Liver (tissue), 9 donors: Measurements from ENCODE around the gene ATXN7L1. TPM values are rescaled to one million over a fixed set of nuclear protein-coding genes. Genes with fewer than 3 reads are reported as not detected.

Experiments
- DNase-seq: peaks from one replicate; pipeline ENCODE4 v3.0.0-alpha.2; 2017; ENCODE audit warnings: low spot score
- H3K27ac ChIP-seq, 2 donors: one replicate each; pipeline ENCODE4 v1.7.0; 2013; ENCODE audit warnings: inconsistent platforms in 2 of 2, low read length in 2 of 2, control low read depth in 1 of 2, low read depth in 1 of 2, mild to moderate bottlenecking in 1 of 2
- H3K27me3 ChIP-seq, 4 donors: one replicate each; pipeline versions ENCODE4 v1.6.1 to v1.7.0; 2013; ENCODE audit warnings: low read length in 3 of 4, inconsistent platforms in 1 of 4, mild to moderate bottlenecking in 1 of 4, moderate library complexity in 1 of 4; ENCODE audit not compliant: control insufficient read depth in 4 of 4, insufficient read depth in 4 of 4
- H3K36me3 ChIP-seq, 4 donors: one replicate each; pipeline versions ENCODE4 v1.6.1 to v1.7.0; 2013; ENCODE audit warnings: low read length in 3 of 4, mild to moderate bottlenecking in 3 of 4, low read depth in 1 of 4, moderate library complexity in 1 of 4; ENCODE audit not compliant: control insufficient read depth in 4 of 4, insufficient read depth in 3 of 4
- H3K4me1 ChIP-seq, 4 donors: one replicate each; pipeline versions ENCODE4 v1.6.1 to v1.7.0; 2013; ENCODE audit warnings: low read length in 3 of 4, mild to moderate bottlenecking in 3 of 4, moderate library complexity in 1 of 4; ENCODE audit not compliant: control insufficient read depth in 4 of 4, insufficient read depth in 4 of 4
- H3K4me3 ChIP-seq, 3 donors: one replicate each; pipeline versions ENCODE4 v1.6.1 to v1.7.0; 2013; ENCODE audit warnings: low read length in 3 of 3, control low read depth in 1 of 3, low read depth in 1 of 3, mild to moderate bottlenecking in 1 of 3
- H3K9ac ChIP-seq, 2 donors: one replicate each; pipeline ENCODE4 v1.7.0; 2013; ENCODE audit warnings: low read length in 2 of 2, mild to moderate bottlenecking in 2 of 2, moderate library complexity in 2 of 2, control low read depth in 1 of 2, low read depth in 1 of 2
- H3K9me3 ChIP-seq, 4 donors: one replicate each; pipeline versions ENCODE4 v1.6.1 to v1.7.0; 2013; ENCODE audit warnings: low read length in 3 of 4; ENCODE audit not compliant: control insufficient read depth in 4 of 4
- EGR1 ChIP-seq, 2 donors: IDR thresholded peaks; 2 replicates each; pipeline ENCODE4 v1.6.1; 2016 to 2018; ENCODE audit warnings: antibody characterized with exemption in 2 of 2, low read depth in 2 of 2
- FOXA1 ChIP-seq: IDR thresholded peaks from 2 replicates; pipeline ENCODE4 v1.6.1; 2016; ENCODE audit warnings: antibody characterized with exemption
- FOXA2 ChIP-seq: IDR thresholded peaks from 2 replicates; pipeline ENCODE4 v1.6.1; 2016; ENCODE audit warnings: antibody characterized with exemption
- GABPA ChIP-seq, 2 donors: IDR thresholded peaks in 1 of 2; conservative IDR thresholded peaks in 1 of 2; 2 replicates each; pipeline ENCODE4 v1.6.1; 2016; ENCODE audit warnings: antibody characterized with exemption in 2 of 2, mild to moderate bottlenecking in 1 of 2, moderate library complexity in 1 of 2
- HNF4A ChIP-seq, 2 donors: conservative IDR thresholded peaks; 2 replicates each; pipeline ENCODE4 v1.6.1; 2016; ENCODE audit warnings: antibody characterized with exemption in 2 of 2, mild to moderate bottlenecking in 2 of 2
- HNF4G ChIP-seq: IDR thresholded peaks from 2 replicates; pipeline ENCODE4 v1.6.1; 2016; ENCODE audit warnings: antibody characterized with exemption
- JUND ChIP-seq, 2 donors: IDR thresholded peaks; 2 replicates each; pipeline ENCODE4 v1.6.1; 2016; ENCODE audit warnings: antibody characterized with exemption in 2 of 2
- NR2F2 ChIP-seq: IDR thresholded peaks from 2 replicates; pipeline ENCODE4 v1.6.1; 2016; ENCODE audit warnings: antibody characterized with exemption
- RAD21 ChIP-seq, 2 donors: IDR thresholded peaks; 2 replicates each; pipeline ENCODE4 v1.6.1; 2016; ENCODE audit warnings: antibody characterized with exemption in 2 of 2, mild to moderate bottlenecking in 2 of 2
- RXRA ChIP-seq, 2 donors: IDR thresholded peaks; 2 replicates each; pipeline ENCODE4 v1.6.1; 2017 to 2018; ENCODE audit warnings: antibody characterized with exemption in 2 of 2, mild to moderate bottlenecking in 1 of 2
- SP1 ChIP-seq: IDR thresholded peaks from 2 replicates; pipeline ENCODE4 v1.6.1; 2018; ENCODE audit warnings: antibody characterized with exemption, mild to moderate bottlenecking
- TAF1 ChIP-seq: conservative IDR thresholded peaks from 2 replicates; pipeline ENCODE4 v1.6.1; 2016; ENCODE audit warnings: antibody characterized with exemption, mild to moderate bottlenecking
- YY1 ChIP-seq: IDR thresholded peaks from 2 replicates; pipeline ENCODE4 v1.6.1; 2016; ENCODE audit warnings: antibody characterized with exemption, mild to moderate bottlenecking
- WGBS: extraction: QIAGEN DNeasy Blood & Tissue Kit; methylation state at CpG from one replicate; pipeline ENCODE4 v1.1.7; 2013; 5-methylcytosine and 5-hydroxymethylcytosine counted together
- polyA plus RNA-seq, 2 donors: library from polyadenylated mRNA; stranded (reverse) in 1 of 2; unstranded in 1 of 2; fragments of 200-250 nt in 1 of 2; fragments of >200 nt in 1 of 2; fragmentation: Nextera tagmentation in 1 of 2; extraction: Ambion mirVana in 1 of 2; gene quantifications; one replicate each; pipeline versions ENCODE4 v1.2.1 to v1.2.3, GENCODE V29; 2013 to 2015
- total RNA-seq, 2 donors: library from RNA; depleted of rRNA; stranded (reverse); fragments of >200 nt; gene quantifications; one replicate each; pipeline ENCODE4 v1.2.3, GENCODE V29; 2014
- TF ChIP-seq, protein P1 (sequence below): fragments of 150-350 bp; IDR thresholded peaks from 2 replicates; pipeline ENCODE4 v1.5.1; 2017; ENCODE audit warnings: improper control_type of control experiment, low read depth, low read length; ENCODE audit not compliant: missing input control
- TF ChIP-seq, protein P2 (sequence below): IDR thresholded peaks from 2 replicates; pipeline ENCODE4 v1.6.1; 2016; ENCODE audit warnings: antibody characterized with exemption, mild to moderate bottlenecking
- TF ChIP-seq, protein P3 (sequence below): IDR thresholded peaks from 2 replicates; pipeline ENCODE4 v1.6.1; 2016; ENCODE audit warnings: antibody characterized with exemption
- TF ChIP-seq, protein P4 (sequence below): IDR thresholded peaks from 2 replicates; pipeline ENCODE4 v1.6.1; 2016; ENCODE audit warnings: antibody characterized with exemption
- TF ChIP-seq, protein P5 (sequence below): IDR thresholded peaks from 2 replicates; pipeline ENCODE4 v1.6.1; 2016; ENCODE audit warnings: antibody characterized with exemption
- donor health status: healthy.
- donor health status: healthy.
- donor health status: healthy.
- donor health status: healthy.
- donor health status: healthy.

The ATXN7L1 gene
- total and polyA plus RNA-seq, 4 donors = 2.1 to 7.4 (median 5.3) TPM

DNA sequence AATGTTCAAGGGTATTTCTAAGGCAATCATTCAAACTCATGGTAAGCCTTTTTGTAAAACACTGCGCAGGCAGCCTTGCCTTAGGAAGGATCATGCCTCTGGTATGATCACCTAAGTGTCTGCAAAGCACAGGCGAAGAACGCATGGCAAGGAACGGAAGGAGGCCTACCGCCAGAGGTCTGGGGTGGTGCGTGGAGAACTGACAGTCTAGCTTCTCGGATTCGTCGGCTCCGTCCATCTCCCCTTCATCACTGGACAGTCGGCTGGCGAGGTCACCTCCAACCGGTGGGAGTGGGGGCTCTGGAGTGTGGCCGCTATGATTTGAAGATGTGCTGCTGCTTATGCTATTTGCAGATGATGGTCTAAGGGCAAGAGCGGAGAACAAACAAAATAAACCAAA is 252.5 kb downstream of the ATXN7L1 start:
- Histone ChIP-seq H3K4me1 (no peaks in the 10 kb centered on the region), H3K36me3 (peaks cover 0 to 40% (median 39%) of the 10 kb centered on the region in 4 donors), H3K9me3 (no peaks in the 10 kb centered on the region), H3K4me3 (no peak overlapping the region), H3K27me3 (no peaks in the 10 kb centered on the region), H3K9ac (no peak overlapping the region), H3K27ac (no peak overlapping the region)
- DNase-seq = no peak
- WGBS = 99% methylated on average over 15 of the region's 15 CpGs
- TF ChIP-seq HNF4G (no peak), TAF1 (no peak), YY1 (no peak), FOXA1 (no peak), JUND (IDR thresholded peaks at IDR 0.05) (no peak), RXRA (IDR thresholded peaks at IDR 0.05) (no peak), EGR1 (IDR thresholded peaks at IDR 0.05; ENCODE audit: low read depth in 2 of 2) (no peak), FOXA2 (no peak), GABPA (IDR thresholded peaks at IDR 0.05 in 1 of 2, conservative IDR thresholded peaks at IDR 0.05 in 1 of 2) (no peak), SP1 (no peak), HNF4A (conservative IDR thresholded peaks at IDR 0.05) (no peak), RAD21 (IDR thresholded peaks at IDR 0.05) (no peak), NR2F2 (no peak)
- TF ChIP-seq, protein P1, sequence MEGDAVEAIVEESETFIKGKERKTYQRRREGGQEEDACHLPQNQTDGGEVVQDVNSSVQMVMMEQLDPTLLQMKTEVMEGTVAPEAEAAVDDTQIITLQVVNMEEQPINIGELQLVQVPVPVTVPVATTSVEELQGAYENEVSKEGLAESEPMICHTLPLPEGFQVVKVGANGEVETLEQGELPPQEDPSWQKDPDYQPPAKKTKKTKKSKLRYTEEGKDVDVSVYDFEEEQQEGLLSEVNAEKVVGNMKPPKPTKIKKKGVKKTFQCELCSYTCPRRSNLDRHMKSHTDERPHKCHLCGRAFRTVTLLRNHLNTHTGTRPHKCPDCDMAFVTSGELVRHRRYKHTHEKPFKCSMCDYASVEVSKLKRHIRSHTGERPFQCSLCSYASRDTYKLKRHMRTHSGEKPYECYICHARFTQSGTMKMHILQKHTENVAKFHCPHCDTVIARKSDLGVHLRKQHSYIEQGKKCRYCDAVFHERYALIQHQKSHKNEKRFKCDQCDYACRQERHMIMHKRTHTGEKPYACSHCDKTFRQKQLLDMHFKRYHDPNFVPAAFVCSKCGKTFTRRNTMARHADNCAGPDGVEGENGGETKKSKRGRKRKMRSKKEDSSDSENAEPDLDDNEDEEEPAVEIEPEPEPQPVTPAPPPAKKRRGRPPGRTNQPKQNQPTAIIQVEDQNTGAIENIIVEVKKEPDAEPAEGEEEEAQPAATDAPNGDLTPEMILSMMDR = no peak
- TF ChIP-seq, protein P2, sequence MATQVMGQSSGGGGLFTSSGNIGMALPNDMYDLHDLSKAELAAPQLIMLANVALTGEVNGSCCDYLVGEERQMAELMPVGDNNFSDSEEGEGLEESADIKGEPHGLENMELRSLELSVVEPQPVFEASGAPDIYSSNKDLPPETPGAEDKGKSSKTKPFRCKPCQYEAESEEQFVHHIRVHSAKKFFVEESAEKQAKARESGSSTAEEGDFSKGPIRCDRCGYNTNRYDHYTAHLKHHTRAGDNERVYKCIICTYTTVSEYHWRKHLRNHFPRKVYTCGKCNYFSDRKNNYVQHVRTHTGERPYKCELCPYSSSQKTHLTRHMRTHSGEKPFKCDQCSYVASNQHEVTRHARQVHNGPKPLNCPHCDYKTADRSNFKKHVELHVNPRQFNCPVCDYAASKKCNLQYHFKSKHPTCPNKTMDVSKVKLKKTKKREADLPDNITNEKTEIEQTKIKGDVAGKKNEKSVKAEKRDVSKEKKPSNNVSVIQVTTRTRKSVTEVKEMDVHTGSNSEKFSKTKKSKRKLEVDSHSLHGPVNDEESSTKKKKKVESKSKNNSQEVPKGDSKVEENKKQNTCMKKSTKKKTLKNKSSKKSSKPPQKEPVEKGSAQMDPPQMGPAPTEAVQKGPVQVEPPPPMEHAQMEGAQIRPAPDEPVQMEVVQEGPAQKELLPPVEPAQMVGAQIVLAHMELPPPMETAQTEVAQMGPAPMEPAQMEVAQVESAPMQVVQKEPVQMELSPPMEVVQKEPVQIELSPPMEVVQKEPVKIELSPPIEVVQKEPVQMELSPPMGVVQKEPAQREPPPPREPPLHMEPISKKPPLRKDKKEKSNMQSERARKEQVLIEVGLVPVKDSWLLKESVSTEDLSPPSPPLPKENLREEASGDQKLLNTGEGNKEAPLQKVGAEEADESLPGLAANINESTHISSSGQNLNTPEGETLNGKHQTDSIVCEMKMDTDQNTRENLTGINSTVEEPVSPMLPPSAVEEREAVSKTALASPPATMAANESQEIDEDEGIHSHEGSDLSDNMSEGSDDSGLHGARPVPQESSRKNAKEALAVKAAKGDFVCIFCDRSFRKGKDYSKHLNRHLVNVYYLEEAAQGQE = no peak
- TF ChIP-seq, protein P3, sequence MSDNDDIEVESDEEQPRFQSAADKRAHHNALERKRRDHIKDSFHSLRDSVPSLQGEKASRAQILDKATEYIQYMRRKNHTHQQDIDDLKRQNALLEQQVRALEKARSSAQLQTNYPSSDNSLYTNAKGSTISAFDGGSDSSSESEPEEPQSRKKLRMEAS = no peak
- TF ChIP-seq, protein P4, sequence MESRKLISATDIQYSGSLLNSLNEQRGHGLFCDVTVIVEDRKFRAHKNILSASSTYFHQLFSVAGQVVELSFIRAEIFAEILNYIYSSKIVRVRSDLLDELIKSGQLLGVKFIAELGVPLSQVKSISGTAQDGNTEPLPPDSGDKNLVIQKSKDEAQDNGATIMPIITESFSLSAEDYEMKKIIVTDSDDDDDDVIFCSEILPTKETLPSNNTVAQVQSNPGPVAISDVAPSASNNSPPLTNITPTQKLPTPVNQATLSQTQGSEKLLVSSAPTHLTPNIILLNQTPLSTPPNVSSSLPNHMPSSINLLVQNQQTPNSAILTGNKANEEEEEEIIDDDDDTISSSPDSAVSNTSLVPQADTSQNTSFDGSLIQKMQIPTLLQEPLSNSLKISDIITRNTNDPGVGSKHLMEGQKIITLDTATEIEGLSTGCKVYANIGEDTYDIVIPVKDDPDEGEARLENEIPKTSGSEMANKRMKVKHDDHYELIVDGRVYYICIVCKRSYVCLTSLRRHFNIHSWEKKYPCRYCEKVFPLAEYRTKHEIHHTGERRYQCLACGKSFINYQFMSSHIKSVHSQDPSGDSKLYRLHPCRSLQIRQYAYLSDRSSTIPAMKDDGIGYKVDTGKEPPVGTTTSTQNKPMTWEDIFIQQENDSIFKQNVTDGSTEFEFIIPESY = no peak
- TF ChIP-seq, protein P5, sequence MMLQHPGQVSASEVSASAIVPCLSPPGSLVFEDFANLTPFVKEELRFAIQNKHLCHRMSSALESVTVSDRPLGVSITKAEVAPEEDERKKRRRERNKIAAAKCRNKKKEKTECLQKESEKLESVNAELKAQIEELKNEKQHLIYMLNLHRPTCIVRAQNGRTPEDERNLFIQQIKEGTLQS = no peak
